ENCODE measurements around the gene ITGB8. TPM values are rescaled to one million over a fixed set of nuclear protein-coding genes. Genes with fewer than 3 reads are reported as not detected.

ITGB8 gene
- total RNA-seq, 1 donor from 2014 or later = 66.5 TPM

- no peak for DNase-seq (ENCODE audit: low spot score)
Observed at GRCh38 chr7:20307901-20308300, 22.8 kb upstream of the ITGB8 start.

GRCh38 chr7:20310301-20310700, 20.4 kb upstream of the ITGB8 start:
- DNase-seq (ENCODE audit: low spot score) = no peak

- DNase-seq (ENCODE audit: low spot score) = no peak
Observed at GRCh38 chr7:20310963-20311742, 19.5 kb upstream of the ITGB8 start.

- DNase-seq (ENCODE audit: low spot score) = no peak
Observed at GRCh38 chr7:20311743-20312042, 19.0 kb upstream of the ITGB8 start.

- DNase-seq (ENCODE audit: low spot score) = no peak
Observed at GRCh38 chr7:20312562-20312961, 18.1 kb upstream of the ITGB8 start.

- DNase-seq (ENCODE audit: low spot score) = no peak
Observed at GRCh38 chr7:20313626-20314025, 17.1 kb upstream of the ITGB8 start.

GRCh38 chr7:20314198-20314597, 16.5 kb upstream of the ITGB8 start:
- DNase-seq (ENCODE audit: low spot score) = no peak

GRCh38 chr7:20316706-20317105, 14.0 kb upstream of the ITGB8 start:
- DNase-seq (ENCODE audit: low spot score) = no peak

GRCh38 chr7:20317413-20317812, 13.3 kb upstream of the ITGB8 start:
- DNase-seq (ENCODE audit: low spot score) = no peak

GRCh38 chr7:20318933-20319332, 11.8 kb upstream of the ITGB8 start:
- no peak for DNase-seq (ENCODE audit: low spot score)

- no peak for DNase-seq (ENCODE audit: low spot score)
Observed at GRCh38 chr7:20320322-20320721, 10.4 kb upstream of the ITGB8 start.

GRCh38 chr7:20320786-20321185, 9.9 kb upstream of the ITGB8 start:
- DNase-seq (ENCODE audit: low spot score) = no peak

- no peak for DNase-seq (ENCODE audit: low spot score)
Observed at GRCh38 chr7:20323595-20323994, 7.1 kb upstream of the ITGB8 start.

GRCh38 chr7:20326342-20326741, 4.4 kb upstream of the ITGB8 start:
- no peak for DNase-seq (ENCODE audit: low spot score)

- no peak for DNase-seq (ENCODE audit: low spot score)
Observed at GRCh38 chr7:20327055-20327454, 3.6 kb upstream of the ITGB8 start.

GRCh38 chr7:20328027-20328426, 2.7 kb upstream of the ITGB8 start:
- DNase-seq (ENCODE audit: low spot score) = no peak

GRCh38 chr7:20328692-20329091, 2.0 kb upstream of the ITGB8 start:
- DNase-seq (ENCODE audit: low spot score) = no peak

GRCh38 chr7:20329389-20330238, 1.1 kb upstream of the ITGB8 start:
- DNase-seq (ENCODE audit: low spot score) = peak; percentile 79

- DNase-seq (ENCODE audit: low spot score) = peak; percentile 27
Observed at GRCh38 chr7:20330928-20331909, 519 bp downstream of the ITGB8 start.

GRCh38 chr7:20331910-20332813, 1.5 kb downstream of the ITGB8 start:
- no peak for DNase-seq (ENCODE audit: low spot score)

GRCh38 chr7:20338285-20338684, 7.6 kb downstream of the ITGB8 start:
- DNase-seq (ENCODE audit: low spot score) = no peak
